GM19043 (cell line): Measurements from ENCODE around the gene SAMD1.

ENCODE experiments used
- ATAC-seq: cut with Tn5 transposase; IDR thresholded peaks from one replicate; pipeline ENCODE4 v1.9.1; 2021; ENCODE audit warnings: low read depth; ENCODE audit not compliant: unreplicated experiment

SAMD1 gene

DNA sequence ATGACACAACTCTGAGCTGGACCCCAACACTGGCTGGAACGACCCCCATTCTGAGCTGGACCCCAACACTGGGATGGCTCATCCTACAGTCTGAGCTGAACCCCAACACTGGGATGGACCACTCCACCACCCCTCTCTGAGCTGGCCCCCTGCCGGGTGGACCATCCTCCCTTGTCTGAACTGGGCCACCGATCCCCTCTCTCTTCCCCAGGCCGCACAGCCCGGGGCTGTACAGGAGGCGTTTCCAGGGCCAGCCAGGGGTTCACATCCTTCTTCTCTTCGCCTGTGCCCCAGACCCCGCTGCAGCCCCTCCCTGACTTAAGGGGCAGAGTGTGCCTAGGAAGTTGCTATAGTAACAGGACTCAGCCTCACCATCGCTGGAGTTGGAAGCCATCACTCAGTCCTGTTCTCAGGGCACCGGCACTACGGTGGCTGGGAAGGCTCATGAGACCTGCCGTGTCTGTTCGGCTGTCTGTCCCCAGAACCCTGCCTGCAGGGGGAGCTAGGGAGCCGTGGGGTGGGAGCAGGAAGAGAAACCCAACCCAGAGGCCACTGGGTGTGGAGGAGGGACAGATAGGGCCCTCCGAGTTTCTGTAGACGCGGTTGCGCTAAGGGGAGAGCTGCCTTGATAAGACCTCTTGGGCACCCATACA, 23.3 kb upstream of the SAMD1 start:
- ATAC-seq = no peak

DNA sequence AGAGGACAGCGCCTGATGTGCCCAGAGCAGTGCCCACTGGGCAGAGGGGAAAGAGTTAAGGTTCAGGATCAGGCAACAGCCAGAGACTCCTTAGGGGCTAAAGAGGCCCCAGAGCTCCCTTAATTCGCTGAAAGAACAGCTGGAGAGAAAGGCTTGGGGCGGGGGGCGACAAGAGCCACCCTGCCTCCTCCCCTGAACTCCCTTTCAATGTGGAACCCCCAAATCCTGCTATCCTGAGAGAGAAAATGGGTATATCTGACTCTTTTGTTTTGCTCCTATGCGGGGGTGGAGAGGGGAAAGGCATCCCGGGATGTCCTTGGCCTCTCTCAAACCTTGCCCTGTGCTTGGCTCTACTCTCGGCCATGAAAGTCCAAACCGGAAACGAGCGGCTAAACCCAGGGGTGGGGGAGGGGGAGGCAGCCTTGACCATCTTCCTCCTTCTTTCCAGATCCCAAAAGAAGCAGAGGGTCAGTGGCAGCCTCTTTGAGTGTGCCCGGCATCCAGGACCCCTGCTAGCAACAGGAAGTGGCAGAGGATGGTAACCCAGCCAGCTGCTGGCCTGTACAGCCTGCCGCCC, 22.3 kb upstream of the SAMD1 start:
- ATAC-seq = no peak

DNA sequence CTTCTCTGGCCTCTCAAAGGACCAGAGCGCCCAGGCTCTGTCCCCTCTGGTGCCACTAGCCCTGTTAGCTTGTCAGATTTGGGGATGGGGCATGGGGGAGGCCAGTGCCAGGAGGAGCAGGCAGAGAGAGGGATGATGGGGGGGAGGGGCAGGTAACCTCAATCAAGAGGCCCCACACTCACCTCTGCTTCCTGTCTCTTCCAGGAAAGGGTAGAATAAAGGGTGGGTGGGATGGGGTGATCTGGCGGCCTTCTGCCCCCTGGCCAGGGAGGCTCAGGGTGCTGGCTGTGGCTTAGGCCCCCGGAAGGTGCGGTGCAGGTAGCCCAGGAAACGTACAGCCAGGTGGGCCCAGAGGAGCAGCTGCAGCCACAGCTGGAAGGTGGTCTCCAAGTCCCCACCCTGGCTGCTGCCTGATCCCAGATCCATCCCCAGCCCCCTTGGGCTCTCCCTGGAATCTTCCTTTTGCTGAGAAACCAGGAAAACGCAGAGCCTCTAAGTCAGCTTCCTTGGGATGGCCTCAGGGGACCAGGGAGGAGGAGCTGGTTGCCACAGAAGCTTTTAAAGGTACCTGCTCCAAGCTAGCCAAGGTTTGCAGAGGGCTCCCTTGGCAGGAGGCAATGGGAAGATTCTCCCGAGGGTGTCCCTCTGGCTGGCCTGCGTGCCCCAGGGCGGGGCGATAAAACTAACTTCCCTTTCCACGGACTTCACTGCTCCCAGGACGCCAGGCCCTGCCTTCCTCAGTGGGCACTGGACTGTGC, 21.7 kb upstream of the SAMD1 start:
- no peak for ATAC-seq

DNA sequence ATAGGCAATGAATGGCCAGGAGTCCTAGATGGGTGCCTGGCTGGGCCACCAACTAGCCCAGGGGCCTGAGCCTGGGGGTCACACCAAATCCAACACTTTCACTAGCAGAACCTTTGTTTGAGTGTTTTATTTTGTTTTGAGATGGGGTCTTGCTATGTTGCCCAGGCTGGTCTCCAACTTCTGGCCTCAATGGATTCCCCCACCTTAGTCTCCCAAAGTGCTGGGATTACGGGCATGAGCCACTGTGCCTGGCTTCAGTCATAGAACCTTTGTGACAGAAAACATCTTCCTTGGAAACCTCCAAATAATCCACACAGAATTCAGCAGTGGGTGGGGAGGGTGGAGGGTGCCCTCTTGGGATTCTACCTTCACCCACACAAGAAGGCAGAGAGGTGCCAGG, 20.9 kb upstream of the SAMD1 start:
- no peak for ATAC-seq

DNA sequence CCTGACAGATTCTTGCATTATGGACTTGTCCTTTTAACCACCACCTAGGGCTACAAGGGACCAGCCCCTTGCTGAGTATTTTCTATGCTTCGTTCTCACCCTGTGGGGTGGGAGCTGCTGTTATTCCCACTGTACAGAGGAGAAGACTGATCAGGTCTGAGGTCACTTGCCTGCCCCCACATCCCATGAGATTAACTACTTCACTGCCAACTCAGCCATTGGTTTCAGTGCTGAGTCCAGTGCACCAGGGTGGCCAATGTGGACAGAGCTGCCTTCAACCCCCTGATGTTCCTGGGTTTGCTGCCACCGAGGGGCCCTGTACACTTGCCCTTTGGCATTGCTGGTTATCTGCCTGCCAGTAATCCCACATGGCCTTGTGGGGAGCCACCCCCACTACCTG, 20.1 kb upstream of the SAMD1 start:
- no peak for ATAC-seq

DNA sequence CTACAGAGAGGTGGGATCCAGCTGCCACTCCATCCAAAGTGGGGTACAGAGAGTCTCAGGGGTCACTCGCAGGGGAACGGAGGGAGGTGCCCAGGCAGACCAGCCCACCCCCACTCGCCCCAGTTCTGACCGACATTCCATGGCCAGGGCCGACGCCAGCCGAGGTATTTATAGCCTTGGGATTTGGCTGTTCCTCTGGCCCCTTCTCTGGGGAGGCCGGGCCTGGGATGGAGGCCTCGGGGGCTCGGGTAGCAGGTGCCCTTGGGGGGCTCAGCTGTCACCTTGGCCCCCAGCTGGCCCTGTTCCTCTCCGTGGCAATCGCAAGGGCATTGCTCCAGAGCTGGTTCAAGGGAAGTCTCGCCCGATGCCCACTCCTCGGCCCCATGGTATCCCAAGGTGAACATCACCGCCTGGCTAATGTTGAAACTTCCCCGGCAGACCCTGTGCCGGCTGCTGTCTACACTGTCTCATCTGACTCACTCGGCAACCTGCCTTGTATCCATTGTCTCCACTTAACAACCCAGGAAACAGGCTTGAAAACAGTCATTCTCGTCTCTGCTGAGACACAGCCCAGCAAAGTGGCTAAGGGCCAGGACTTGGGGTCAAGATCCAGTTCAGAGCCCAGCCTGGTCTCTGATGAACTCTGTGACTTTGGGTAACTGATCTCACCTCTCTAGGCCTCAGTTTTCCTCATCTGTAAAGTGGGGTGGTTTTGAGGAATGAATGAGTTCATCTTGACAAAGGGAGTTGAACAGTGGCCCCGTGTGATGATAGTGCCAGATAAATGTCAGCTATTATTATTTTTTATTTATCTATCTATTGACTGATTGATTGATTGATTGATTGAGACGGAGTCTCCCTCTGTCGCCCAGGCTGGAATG, 17.3 kb upstream of the SAMD1 start:
- no peak for ATAC-seq

DNA sequence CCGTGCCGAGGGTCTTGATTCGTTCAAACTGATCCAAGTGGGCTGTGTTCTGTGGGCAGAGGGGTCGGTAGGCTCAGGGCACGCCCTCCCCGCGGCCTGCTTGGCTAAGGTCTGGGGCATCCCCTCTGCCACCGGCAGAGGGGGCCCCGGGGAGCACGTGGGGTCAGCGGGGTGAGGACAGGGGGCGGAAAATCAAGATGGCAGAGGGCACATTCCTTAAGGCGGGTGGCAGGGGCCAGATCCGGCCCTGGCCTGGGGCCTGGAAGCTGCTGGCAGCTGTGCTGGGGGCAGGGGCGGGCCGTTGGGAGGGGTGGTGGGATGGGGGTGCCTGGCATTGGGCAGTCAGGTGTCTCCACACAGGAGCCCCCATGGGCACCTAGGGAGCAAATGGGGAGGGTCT, 16.3 kb upstream of the SAMD1 start:
- no peak for ATAC-seq

DNA sequence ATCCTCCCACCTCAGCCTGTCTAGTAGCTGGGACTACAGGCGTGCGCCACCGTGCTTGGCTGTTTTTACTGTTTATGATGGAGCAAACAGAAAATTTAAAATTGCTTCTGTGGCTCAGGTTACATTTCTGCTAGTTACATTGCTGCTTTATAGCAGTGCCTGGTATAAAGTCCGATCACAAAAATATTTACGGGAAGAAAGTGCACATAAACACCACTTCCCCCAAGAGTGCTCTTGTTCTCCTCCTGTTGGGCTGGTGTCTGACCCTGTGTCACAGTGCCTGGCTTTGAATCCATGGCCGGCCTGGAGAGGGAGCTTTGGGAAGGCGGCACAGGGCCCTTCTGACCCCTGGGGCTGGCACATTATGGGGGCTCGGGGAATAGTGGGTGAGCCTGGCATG, 15.1 kb upstream of the SAMD1 start:
- ATAC-seq = no peak

DNA sequence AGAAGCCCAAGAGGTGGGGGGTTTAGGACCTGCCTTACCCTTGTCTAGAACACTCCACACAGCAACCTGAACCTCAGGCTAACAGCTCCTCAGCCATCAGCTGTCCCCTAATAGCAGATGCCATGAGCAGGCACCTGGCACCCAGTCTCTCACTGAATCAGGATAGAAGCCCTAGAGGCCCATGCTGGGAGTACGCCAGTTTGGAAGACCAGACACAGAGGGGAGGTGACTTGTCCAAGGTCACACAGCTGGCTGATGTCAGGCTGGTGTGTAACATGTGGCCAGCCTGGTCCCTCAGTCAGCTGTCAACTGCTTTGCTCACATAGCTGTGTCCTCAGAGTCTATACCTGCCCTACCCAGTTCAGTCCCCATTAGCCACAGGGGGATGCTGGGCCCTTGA, 12.8 kb upstream of the SAMD1 start:
- no peak for ATAC-seq

DNA sequence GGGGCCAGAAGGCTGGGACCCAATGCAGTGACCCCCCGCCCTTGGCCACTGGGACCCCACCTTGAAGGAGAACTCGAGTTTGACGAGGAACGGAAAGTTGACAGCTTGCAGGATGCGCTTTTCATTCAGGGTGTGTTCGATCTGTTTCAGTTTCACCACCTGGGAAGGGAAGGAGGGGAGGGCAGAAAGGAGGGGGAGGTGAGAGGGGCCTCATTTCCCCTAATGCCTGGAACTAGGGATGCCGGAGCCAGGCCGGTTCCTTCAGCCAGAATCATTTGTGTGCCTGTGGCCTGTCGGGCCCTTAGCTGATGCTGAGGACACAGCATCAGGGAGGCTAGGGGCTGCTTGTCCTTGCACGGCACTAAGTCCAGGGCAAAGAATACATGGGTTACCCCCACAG, 12.2 kb upstream of the SAMD1 start:
- ATAC-seq = no peak

DNA sequence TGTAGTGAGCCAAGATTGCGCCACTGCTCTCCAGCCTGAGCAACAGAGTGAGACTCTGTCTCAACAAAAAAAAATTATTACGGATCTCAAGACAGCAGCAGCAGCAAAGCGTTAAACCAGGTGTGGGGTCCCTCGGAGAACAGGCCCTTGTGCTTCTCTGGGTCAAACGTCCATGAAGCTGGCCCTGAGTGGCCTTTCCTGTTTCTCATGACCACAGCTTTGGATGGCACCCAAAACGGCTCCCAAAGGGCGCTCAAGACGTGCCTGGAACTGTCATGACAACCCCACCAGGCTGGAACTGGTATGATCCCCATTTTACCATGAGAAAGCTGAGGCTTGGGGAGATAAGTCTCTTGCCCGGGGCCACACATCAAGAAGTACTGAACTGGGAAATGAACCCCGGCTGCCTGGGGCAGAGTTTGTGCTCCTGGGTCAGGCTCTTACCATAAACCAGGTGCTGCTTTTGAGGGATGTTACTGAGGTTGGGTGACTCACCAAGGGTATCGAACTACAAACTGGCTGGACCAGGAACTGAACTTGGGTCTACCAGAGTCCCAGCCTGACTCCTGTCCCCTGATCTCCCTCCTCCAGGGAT, 11.6 kb upstream of the SAMD1 start:
- ATAC-seq = no peak

DNA sequence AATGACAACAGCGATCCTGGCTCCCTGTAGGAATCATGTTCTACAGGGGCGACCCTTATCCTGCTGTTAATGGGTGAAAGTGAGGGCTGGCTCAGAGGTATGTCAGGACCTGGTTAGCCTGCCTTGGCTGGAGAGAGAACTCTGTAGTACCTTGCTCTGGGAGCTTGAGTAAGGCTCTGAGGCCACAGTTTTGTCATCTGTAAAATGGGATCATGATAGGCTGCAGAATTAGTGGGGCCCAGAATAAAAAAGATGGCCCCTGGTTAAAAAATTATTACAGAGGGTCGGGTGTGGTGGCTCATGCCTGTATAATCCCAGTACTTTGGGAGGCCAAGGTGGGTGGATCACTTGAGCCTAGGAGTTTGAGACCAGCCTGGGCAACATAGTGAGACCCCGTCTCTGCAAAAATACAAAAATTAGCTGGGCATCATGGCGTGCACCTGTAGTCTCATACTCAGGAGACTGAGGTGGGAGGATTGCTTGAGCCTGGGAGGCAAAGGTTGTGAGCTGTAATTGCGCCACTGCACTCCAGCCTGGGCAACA, 10.5 kb upstream of the SAMD1 start:
- no peak for ATAC-seq

DNA sequence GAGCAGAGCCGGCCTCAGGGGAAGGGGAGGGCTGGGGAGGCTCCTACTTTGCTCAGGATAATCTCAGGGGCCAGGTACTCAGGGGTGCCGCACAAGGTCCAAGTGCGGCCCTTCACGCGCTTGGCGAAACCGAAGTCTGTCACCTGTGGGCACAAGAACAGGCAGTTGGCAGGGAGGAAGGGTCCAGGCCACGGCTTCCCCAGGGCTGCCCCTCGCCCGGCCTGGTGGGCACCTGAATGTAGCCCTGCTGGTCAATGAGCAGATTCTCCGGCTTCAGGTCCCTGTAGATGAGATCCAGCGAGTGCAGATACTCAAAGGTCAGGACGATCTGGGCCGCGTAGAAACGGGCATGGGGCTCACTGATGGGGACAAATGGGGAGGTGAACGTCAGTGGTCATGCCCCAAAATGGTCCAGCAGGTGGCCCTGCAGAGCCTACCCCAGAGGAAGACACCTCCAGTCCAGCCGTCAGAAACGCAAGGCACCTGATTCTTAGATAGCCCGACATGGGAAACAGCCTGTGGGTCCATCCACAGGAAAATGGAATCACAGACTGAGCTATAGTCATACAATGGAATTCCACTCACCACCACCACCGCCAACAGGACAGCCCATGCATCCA, 7.1 kb upstream of the SAMD1 start:
- no peak for ATAC-seq

DNA sequence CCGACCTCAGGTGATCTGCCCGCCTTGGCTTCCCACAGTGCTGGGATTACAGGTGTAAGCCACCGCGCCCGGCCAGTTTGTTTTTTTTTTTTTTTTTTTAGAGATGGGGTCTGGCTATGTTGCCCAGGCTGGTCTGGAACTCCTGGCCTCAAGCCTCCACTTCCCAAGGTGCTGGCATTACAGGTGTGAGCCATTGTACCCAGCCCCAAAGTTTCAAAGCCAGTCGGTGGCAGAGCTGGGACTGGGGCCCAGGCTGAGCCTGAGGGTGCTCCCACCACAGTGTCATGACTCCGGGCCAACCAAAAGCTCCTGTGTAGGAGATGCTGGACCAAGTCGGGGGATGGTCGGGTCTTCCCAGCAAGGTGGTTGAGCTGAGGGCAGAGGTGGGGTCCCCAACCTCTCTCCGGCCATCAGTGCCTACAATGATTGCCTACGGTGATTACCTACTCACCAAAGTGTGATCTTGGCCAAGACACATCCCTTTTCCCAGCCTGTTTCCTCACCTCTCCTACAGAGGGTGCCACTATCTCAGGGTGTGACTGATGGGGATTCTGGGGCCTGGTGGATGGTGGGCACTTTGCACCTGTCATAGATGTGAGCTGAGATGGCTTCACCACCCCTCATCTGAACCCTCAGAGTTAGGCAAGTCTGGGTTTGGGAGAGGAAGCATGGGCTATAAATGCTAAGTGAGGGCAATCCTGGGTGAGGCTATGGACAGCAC, 5.9 kb upstream of the SAMD1 start:
- no peak for ATAC-seq

DNA sequence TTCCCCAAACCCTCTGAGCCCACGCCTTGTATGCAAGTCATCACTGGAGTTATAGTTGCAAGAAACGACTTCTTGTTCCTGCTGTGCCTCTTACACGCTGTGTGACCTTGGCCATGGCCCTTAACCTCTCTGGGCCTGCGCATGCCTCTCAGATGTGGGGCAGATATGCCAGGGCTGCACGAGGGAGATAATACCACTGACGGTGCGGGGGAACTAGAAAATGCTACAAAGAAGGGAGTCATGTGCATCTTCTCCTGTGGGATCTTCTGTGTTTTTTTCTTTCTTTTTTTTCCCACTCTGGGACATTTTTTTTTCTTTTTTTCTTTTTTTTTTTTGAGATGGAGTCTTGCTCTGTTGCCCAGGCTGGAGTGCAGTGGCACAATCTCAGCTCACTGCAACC, 4.3 kb upstream of the SAMD1 start:
- no peak for ATAC-seq

DNA sequence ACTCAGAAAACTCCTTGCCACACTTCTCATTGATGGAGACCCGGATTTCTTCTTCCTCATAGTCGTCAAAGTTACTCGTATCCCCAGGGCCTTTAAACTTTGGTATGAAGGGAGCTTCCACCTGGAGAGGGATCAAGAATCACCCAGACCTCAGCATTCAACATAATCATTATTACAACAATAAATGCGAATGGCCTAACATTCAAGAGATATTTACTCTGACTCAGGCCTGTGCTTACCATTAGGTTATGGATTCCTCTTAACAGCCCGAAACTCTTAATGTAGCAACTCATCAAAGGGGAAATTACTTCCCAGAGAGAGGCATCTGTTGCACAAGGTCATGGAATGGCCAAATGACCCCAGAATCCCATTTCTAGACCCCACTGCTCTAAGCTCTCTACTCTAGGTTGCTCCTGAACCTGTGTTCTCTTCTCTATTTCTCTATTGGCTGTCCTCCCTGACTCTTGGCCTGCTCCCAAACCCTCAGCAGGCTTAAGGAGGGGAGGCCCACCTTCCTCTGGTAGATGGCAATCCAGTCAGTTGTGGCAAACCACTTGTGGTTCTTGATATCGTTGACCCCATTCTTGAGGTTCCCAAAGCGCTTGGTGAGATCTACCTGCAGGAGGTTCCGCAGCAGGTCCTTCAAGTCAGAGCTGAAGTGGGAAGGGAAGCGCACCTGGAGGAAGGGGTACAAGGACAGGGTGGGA, 2.7 kb upstream of the SAMD1 start:
- no peak for ATAC-seq

DNA sequence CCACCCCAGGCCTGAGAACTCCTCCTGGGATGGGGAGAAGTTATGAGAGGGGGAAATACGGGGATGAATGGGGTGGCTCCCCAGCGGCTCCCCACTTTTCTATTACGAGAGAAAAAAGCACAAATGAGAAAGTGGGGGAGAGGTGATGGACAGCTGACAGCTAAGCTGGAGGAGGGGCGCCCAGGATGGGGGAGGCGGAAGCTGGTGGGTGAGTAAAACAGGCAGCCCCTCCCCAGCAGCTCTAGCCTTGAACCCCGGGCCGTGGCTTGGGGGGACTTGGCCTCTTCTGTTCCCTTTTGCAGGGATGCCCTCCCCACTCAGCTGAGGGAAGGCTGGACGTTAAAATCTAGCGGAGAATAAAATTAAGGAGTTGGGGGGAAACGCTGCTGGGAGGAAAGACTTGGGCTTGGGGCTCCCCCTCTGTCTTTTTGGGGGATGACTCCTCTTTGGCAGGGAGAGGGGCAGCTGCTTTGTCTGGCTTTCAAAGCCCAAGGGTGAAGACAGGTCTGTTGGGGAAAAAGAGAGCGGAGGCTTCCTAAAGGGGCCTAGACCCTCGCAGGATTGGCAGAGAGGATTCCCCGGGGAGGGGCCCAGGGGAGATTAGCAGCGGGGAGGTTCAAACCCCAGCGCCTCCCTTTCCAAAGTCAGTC, 1.4 kb upstream of the SAMD1 start:
- no peak for ATAC-seq

DNA sequence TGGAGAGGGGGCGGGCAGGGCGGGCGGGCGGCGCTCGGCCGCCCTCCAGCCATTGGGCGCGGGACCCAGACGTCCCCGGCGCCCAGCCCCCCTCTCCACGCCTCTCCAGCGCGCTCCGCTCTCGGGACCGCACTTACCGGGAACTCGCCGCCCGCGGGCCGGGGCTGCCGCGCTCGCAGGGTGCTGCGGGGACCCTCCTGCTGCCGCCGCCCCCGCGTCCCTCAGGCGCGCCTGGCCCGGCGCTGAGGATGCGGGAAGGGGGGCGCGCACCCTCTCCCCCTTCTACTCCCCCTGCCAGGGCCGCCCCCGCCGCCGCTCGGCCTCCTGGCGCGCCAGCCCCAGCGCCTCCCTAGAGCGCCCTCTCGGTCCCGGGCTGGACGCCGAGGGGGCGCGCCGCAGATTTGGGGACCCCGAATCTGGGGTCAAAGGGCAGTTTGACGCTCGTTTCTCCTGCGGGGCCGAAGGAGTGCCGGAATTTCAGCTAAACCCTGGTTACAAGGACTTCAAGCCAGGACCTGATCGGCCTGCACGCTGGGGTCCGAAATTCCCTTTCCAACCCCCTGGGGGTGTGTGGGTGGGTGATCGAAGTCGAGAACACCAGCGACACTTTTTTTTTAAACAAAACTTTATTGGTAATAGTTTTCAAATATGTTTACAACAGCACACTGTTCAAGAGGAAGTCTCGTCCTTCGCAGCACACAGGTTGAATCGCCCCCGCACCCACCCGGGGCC, 696 bp upstream of the SAMD1 start:
- no peak for ATAC-seq
